Keratinocyte (primary cell): Measurements from ENCODE around the gene ITPR2. TPM values are rescaled to one million over a fixed set of nuclear protein-coding genes. Genes with fewer than 3 reads are reported as not detected.
"Not testable (repeated sequence)": the region's sequence is repeated elsewhere in the genome, so short reads cannot be mapped to it uniquely, and the experiment has no call there.

Experiments
- DNase-seq: peaks from one replicate; pipeline ENCODE4 v3.0.0-alpha.2; 2011; ENCODE audit warnings: low read depth, missing footprints, low spot score
- FAIRE-seq: peaks from 2 replicates; lab custom pipeline; 2011; peaks lifted over from hg19 to GRCh38; lab: Jason Lieb, UNC
- H2AFZ ChIP-seq: 2 replicates; pipeline ENCODE4 v1.6.0; 2012; ENCODE audit warnings: low read length, control low read depth, inconsistent platforms; ENCODE audit not compliant: control insufficient read depth
- H3K27ac ChIP-seq: 2 replicates; pipeline ENCODE4 v1.5.1; 2011; ENCODE audit warnings: low read length; ENCODE audit not compliant: control insufficient read depth, insufficient read depth
- H3K27me3 ChIP-seq: 3 replicates; pipeline ENCODE4 v1.6.0; 2011; ENCODE audit warnings: low read length; ENCODE audit not compliant: control insufficient read depth, insufficient read depth; ENCODE audit errors: extremely low read depth
- H3K36me3 ChIP-seq, 2 experiments: 2 replicates in 1 of 2; 3 replicates in 1 of 2; pipeline ENCODE4 v1.5.1; 2011; ENCODE audit warnings: low read length in 2 of 2, mild to moderate bottlenecking in 1 of 2; ENCODE audit not compliant: control insufficient read depth in 2 of 2, insufficient read depth in 2 of 2; ENCODE audit errors: extremely low read depth in 1 of 2
- H3K4me1 ChIP-seq: 3 replicates; pipeline ENCODE4 v1.5.1; 2011; ENCODE audit warnings: low read length; ENCODE audit not compliant: control insufficient read depth, insufficient read depth; ENCODE audit errors: extremely low read depth
- H3K4me2 ChIP-seq: 3 replicates; pipeline ENCODE4 v1.6.0; 2011; ENCODE audit warnings: low read depth, low read length; ENCODE audit not compliant: control insufficient read depth, insufficient read depth; ENCODE audit errors: extremely low read depth
- H3K4me3 ChIP-seq, 3 experiments: fragments of 200-600 bp in 1 of 3; sonication (generic) in 1 of 3; 2 replicates in 2 of 3; 3 replicates in 1 of 3; pipeline ENCODE4 v1.5.1; 2011 to 2016; ENCODE audit warnings: low read length in 3 of 3, mild to moderate bottlenecking in 3 of 3, control low read depth in 2 of 3, inconsistent platforms in 1 of 3, low read depth in 1 of 3, mixed read lengths in 1 of 3, mixed run types in 1 of 3, moderate library complexity in 1 of 3; ENCODE audit not compliant: control insufficient read depth in 2 of 3, insufficient read depth in 2 of 3; ENCODE audit errors: extremely low read depth in 1 of 3
- H3K79me2 ChIP-seq: 2 replicates; pipeline ENCODE4 v1.6.0; 2012; ENCODE audit warnings: low read length; ENCODE audit not compliant: control insufficient read depth, insufficient read depth
- H3K9ac ChIP-seq: 3 replicates; pipeline ENCODE4 v1.6.0; 2011; ENCODE audit warnings: low read length; ENCODE audit not compliant: control insufficient read depth, insufficient read depth; ENCODE audit errors: extremely low read depth
- H3K9me1 ChIP-seq: 3 replicates; pipeline ENCODE4 v1.6.0; 2011; ENCODE audit warnings: low read length; ENCODE audit not compliant: control insufficient read depth, insufficient read depth; ENCODE audit errors: extremely low read depth
- H3K9me3 ChIP-seq: 2 replicates; pipeline ENCODE4 v1.5.1; 2012; ENCODE audit warnings: low read depth, low read length; ENCODE audit not compliant: control insufficient read depth
- H4K20me1 ChIP-seq: 3 replicates; pipeline ENCODE4 v1.6.0; 2011; ENCODE audit warnings: low read length; ENCODE audit not compliant: control insufficient read depth, insufficient read depth; ENCODE audit errors: extremely low read depth
- CTCF ChIP-seq, 3 experiments: IDR thresholded peaks in 1 of 3; conservative IDR thresholded peaks in 1 of 3; optimal IDR thresholded peaks in 1 of 3; 2 replicates in 2 of 3; 3 replicates in 1 of 3; pipeline versions ENCODE3 to v1.5.1; 2011; ENCODE audit warnings: low read length in 3 of 3, mild to moderate bottlenecking in 3 of 3, moderate library complexity in 2 of 3, control low read depth in 1 of 3, inconsistent platforms in 1 of 3; ENCODE audit not compliant: insufficient read depth in 2 of 3; ENCODE audit errors: extremely low read depth in 1 of 3
- EZH2 ChIP-seq: IDR thresholded peaks from one replicate; pipeline ENCODE4 v1.6.1; 2012; ENCODE audit warnings: inconsistent platforms, mild to moderate bottlenecking, low read length, moderate library complexity
- dilution Hi-C: fragments of 300-500 bp; cut with MboI; formaldehyde crosslinking; loops from one replicate; pipeline ENCODE4 v1.7.0; 2020; ENCODE audit warnings: low sequenced_read_pairs; ENCODE audit not compliant: extremely low pct_ligation_motif_present
- polyA plus RNA-seq, 5 experiments: library from polyadenylated mRNA; depleted of rRNA in 3 of 5; stranded (reverse) in 3 of 5; stranded (forward) in 1 of 5; unstranded in 1 of 5; fragments of >200 nt; gene quantifications; 1 replicate in 1 of 5; 2 replicates in 3 of 5; 3 replicates in 1 of 5; pipeline versions ENCODE4 v1.2.1 to v1.2.3, GENCODE V29; 2011 to 2012; ENCODE audit warnings: missing spikeins in 2 of 5, low read depth in 1 of 5, low replicate concordance in 1 of 5

Gene ITPR2
- polyA plus RNA-seq, 1 donor (not counting 4 experiments of a cell fraction or from before 2014, with no cell fraction given): 7.6 TPM

- H3K36me3 ChIP-seq, dilution Hi-C loops, H3K4me3 ChIP-seq, H3K9me1 ChIP-seq, H3K9me3 ChIP-seq, H3K79me2 ChIP-seq, H2AFZ ChIP-seq, H3K27me3 ChIP-seq, H3K4me1 ChIP-seq, DNase-seq, FAIRE-seq, H3K27ac ChIP-seq, H4K20me1 ChIP-seq, H3K4me2 ChIP-seq, H3K9ac ChIP-seq: not testable (repeated sequence)
Measured at GRCh38 chr12:26778173-26778775, 54.7 kb downstream of the ITPR2 start.

- Histone ChIP-seq H3K4me3 (no peak overlapping the region), H3K27ac (no peak overlapping the region), H3K4me1 (no peaks in the 10 kb centered on the region), H3K27me3 (no peaks in the 10 kb centered on the region), H3K9me1 (no peaks in the 10 kb centered on the region), H3K9me3 (peaks cover 6% of the 10 kb centered on the region), H2AFZ (no peak overlapping the region), H3K79me2 (no peaks in the 10 kb centered on the region), H4K20me1 (no peaks in the 10 kb centered on the region), H3K4me2 (no peak overlapping the region), H3K36me3 (peaks cover 0 to 1% of the 10 kb centered on the region in 2 experiments), H3K9ac (no peak overlapping the region)
- FAIRE-seq (no peak), DNase-seq (no peak)
- dilution Hi-C loops: no loop called here
- TF ChIP-seq EZH2: no peak
- TF ChIP-seq CTCF (optimal IDR thresholded peaks at IDR 0.05 in 1 of 3, IDR thresholded peaks at IDR 0.05 in 1 of 3, conservative IDR thresholded peaks at IDR 0.05 in 1 of 3; ENCODE audit: extremely low read depth in 1 of 3, insufficient read depth in 2 of 3, low read length in 3 of 3): no peak
Measured at GRCh38 chr12:26777236-26777635, 55.8 kb downstream of the ITPR2 start.

GRCh38 chr12:26775991-26776390 lies 57.0 kb downstream of the ITPR2 start:
- DNase-seq, FAIRE-seq, H3K9ac ChIP-seq, H3K79me2 ChIP-seq, H3K9me1 ChIP-seq, dilution Hi-C loops, H3K9me3 ChIP-seq, H2AFZ ChIP-seq, H3K4me1 ChIP-seq, H3K27me3 ChIP-seq, H3K36me3 ChIP-seq, H4K20me1 ChIP-seq, H3K4me2 ChIP-seq, H3K27ac ChIP-seq, H3K4me3 ChIP-seq: not testable (repeated sequence)
